ENCODE measurements around the gene CNTNAP5.

Gene CNTNAP5

DNA sequence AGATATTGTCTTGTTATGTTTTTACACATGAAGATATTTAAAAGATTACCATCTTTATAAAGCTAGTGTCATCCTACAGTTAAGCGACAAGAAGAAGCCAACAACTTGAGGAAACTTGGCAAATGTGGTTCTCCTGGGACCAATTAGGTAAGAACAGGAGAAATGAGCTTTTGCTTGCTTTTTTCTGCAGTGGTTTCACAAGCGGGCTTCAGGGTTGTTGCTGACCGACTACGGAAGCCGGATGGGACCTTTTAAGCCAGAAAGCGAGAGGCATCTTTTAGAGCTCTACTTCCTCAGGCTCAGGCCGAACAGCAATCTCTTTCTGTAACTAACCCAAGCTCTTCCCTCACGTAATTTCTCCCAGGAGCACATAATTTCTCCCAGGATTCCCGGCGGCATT lies 256.5 kb downstream of the CNTNAP5 start:
- no peak for DNase-seq

- no peak for DNase-seq
These were observed 258.0 kb downstream of the CNTNAP5 start for GRCh38 chr2:124283096-124283495.

- no peak for DNase-seq
These were observed 261.1 kb downstream of the CNTNAP5 start for GRCh38 chr2:124286089-124286783.

DNA sequence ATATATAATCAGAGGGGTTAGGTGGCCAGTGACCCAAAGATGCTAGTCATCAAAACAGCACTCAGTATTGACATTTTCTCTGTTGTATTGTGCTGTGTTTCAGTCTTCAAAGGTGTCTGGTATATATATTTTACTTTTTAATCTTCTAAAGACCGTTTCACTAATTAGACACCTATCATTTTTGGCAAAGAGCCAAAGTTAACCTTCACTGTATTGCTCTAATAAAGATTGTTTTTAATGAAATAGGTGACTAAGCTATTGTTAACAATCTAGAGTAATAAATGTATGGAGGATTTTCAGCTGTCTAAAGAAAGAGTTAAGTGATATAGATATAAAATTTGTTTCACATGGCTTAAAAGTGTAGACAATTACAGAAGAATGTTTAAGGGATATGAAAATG lies 264.0 kb downstream of the CNTNAP5 start:
- no peak for DNase-seq

DNA sequence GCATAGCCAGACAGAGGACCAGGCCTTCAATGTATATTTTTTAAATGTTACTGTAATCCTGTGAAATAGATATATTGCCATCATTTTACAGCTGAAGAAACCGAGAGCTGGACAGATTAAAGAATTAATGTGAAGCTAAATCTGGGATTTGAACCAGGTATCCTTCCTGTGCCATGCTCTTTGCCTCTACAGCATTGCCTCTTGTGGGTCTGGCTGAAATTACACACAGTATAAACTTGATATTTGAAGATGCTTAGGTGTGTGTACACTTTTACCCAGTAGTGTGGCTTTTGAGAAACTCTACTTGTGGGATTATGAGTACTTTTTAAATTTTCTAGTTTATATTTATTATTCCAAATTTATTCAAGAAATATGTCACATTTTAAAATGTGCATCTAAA lies 264.5 kb downstream of the CNTNAP5 start:
- DNase-seq = no peak

DNA sequence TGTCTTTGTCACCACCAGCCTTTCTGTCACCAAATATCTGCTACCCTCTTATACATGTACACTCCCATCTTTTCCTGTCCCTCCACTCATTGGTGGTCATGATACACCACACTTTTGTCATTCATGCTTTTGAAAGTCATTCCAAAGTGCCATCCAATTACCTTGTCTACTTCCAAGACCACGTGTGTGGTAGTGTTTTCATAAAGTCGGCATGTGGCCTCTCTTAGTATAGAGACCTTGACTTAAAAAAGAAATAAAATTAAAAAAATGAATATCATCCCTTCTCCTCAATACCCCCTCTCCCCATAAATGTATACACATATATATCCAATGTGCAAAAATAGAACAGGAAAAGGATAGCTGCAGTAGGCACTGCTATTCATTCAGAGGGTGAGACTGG lies 271.4 kb downstream of the CNTNAP5 start:
- no peak for DNase-seq

GRCh38 chr2:124301915-124302314 lies 276.8 kb downstream of the CNTNAP5 start:
- no peak for DNase-seq

GRCh38 chr2:124308319-124309062 lies 283.4 kb downstream of the CNTNAP5 start:
- DNase-seq = no peak

- DNase-seq = no peak
These were observed 284.6 kb downstream of the CNTNAP5 start for GRCh38 chr2:124309563-124310138.

DNA sequence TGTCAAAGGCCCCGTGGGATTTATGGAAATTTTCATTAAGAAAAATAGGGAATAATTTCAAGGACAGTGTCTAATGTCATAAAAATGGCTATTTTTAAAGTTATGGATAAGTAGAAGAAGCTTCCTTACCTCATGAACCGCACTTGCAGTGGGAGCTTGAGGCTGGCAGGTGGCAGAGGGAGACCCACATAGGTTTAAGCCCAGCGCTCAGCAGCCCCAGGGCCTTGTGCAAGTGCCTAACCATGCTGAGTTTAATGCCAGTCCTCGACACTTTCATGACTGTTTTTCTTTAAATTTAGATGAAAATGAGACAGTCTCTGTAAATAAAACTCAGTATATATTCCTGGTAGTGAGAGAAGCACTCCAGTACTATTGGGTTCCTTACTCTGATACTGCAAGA lies 285.6 kb downstream of the CNTNAP5 start:
- DNase-seq = no peak

DNA sequence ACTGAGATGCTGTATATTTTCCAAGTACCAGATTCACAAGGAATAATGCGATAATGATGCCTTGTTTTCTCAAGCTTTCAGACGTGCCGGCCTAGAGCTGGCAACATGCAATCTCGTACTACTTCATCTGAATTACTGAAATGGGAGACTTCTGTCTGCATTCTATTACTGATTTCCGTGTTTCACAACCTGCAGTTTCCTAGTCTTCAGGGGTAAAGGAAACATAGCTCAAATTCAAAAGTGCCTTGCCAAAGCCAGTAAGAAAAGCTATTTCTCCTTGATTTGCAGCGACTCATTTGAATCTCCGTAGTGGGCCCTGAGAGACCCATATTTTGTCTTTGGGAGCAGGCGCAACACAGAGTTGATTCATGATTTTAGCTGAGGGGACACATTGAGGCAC lies 289.0 kb downstream of the CNTNAP5 start:
- no peak for DNase-seq

GRCh38 chr2:124315221-124315880 lies 290.3 kb downstream of the CNTNAP5 start:
- DNase-seq = no peak

DNA sequence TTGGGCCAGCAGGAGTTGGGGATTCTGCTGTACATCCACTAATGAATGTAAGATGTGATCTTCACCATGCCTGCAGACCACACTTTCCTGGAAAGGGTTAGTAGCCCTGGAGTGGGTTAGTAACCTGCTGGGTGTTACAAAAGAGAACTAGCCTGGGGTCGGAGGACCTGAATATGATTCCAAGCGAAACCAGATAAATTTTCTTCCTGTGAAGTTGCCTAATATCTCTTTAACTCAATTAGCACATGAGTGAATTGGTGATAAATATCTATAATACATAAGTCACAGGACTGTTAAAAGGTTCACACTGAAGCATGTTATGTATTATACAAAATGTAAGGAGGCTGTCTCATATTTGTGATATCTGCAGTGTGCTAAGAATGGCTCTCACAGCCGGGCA lies 291.0 kb downstream of the CNTNAP5 start:
- no peak for DNase-seq

DNA sequence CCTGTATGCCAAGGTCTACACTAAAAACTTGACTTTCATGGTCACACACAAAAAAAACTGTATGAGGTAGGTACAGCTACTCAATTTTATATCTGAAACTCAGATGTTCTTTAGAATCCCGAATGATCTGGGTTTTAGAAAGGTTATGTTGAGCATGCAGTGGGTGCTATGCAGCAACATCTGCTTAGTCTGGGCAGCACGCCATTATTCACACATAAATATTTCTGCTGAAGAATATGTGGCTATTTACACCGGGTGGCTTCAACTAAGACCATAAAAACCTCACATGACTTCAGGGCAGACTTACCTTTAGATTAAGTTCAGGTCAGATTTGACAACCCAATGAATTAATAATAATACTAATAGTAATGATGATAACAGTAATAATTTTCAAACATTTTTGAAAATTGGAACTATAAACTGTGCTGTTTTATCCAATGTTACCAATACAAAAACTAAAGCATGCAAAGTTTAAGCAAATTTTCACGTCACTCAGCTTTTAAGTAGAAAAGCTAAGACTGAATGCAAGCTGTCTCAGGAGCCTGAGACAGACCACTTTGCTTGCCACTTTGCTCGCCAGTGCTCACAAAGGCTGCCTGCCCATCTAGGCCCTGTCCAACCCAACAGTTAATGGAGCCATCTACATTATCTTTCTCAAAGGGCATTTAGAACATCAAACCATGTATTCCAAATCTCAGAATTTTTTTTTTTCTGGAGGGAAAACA lies 292.0 kb downstream of the CNTNAP5 start:
- DNase-seq = no peak

- no peak for DNase-seq
These were observed 292.5 kb downstream of the CNTNAP5 start for GRCh38 chr2:124317628-124318027.

GRCh38 chr2:124318913-124319312 lies 293.8 kb downstream of the CNTNAP5 start:
- no peak for DNase-seq

GRCh38 chr2:124319577-124319976 lies 294.5 kb downstream of the CNTNAP5 start:
- DNase-seq = no peak

- DNase-seq = no peak
These were observed 295.1 kb downstream of the CNTNAP5 start for GRCh38 chr2:124320051-124320688.

- DNase-seq = no peak
These were observed 298.2 kb downstream of the CNTNAP5 start for GRCh38 chr2:124323321-124323720.

GRCh38 chr2:124325667-124326440 lies 300.8 kb downstream of the CNTNAP5 start:
- no peak for DNase-seq

DNA sequence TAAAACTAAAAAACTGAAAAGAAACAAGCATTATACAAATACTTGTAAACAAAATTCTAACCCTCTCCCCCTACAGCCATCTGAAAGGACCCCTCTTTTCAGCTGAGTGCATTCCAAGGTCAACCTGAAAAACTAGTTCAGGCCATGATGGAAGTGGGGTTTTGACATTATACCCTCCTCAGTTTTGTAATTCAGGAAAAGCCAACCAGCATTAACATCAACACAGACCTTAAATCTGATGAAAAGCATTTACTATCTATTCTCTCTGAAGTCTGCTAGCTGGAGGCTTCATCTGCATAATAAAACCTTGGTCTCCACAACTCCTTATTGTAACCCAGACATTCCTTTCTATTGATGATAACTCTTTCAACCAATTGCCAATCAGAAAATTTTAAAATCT lies 302.2 kb downstream of the CNTNAP5 start:
- no peak for DNase-seq

DNA sequence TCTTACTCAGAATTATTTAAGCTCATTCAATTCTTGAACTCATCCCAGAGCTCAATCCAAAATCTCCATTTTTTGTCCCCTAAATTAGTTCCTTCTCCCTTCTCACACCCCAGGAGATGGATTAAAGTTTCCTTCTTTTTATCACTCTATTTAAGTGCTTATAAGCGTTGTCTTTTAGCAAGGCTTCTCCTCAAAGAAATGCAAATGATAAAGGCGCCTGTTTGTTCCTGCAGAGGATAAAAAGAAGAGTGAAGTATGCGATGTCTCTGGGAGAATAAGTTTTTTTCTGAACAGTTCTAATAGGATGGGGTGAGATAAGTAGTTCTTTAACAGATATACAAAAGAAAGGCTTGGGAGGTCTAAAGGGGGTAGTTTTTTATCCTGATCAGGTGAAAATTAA lies 303.3 kb downstream of the CNTNAP5 start:
- DNase-seq = no peak

All from NCI-H1436 treated with DMSO at 0.1 percent for 48 hours (cell line).